HuH-7.5 (cell line): ENCODE results near the gene BIRC7.
"Not testable (repeated sequence)": the region's sequence is repeated elsewhere in the genome, so short reads cannot be mapped to it uniquely, and the experiment has no call there.

Experiments
- DNase-seq: peaks from one replicate; pipeline ENCODE4 v3.0.0; 2011; ENCODE audit warnings: low spot score

BIRC7 gene

DNA sequence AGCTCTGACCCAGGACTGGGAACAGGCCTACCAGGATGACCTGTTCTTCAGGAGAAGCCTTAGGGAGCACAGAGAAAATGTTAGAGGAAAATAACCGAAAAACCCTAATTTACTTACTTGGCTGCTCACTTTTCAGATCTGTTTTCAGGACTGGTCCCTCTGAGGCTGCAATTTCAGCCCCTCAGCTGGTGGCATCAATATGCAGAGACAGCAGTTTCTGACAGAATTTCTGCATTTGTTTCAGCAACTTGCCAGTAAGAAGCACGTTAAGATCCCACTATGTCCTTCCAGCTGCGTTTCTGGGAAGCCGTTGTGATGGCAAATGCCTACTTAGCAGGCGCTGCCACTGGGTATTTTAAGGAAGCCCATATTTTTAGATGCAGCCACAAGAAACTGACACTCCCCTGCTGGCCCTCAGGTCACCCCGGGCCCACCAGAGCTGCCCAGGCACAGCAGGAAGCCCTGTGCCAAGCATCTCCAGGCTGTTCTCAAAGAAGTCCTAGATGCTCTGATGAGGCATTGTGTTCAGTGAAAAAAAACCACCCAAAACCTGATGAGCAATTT, 27.3 kb upstream of the BIRC7 start:
- no peak for DNase-seq

DNA sequence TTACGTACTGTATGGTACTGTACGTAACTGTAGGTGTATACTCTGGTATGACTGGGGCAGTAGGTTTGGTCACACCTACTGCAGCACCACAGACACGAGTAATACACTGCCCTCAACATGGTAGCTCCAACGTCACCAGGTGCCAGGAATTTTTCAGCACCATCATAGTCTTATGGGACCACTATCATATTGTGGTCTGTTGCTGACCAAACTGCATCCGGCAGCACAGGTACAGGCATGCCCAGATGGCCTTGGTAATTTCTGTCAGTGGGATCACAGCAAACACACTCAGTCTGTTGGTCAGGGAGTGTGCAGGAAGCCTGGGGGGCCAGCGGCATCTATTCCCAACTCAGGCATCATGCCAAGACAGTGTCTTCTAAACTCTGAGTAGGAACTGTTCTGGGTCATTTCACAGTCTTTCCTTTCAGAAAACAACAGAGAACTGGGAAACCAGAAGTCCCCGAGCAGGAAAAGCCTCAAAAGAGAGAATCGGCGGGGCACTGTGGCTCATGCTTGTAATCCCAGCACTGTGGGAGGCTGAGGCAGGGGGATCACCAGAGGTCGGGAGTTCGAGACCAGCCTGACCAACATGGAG, 25.6 kb upstream of the BIRC7 start:
- DNase-seq: no peak

DNA sequence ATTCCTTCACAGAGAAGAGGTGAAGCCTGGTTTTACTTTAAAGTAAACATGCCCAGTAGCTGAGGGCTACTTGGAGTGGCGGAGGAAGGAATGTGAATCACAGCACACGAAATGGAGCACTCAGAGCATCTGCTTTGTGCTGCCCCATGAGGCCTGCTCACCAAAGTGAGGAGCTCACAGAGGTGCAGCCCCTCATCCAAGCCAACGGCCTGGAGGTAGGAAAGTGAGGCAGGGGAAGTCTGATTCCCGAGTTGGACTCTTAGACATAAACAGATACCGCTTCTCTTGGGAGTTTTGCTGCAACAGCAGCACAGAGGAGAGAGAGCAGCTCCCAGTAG, 23.3 kb upstream of the BIRC7 start:
- DNase-seq: no peak

DNA sequence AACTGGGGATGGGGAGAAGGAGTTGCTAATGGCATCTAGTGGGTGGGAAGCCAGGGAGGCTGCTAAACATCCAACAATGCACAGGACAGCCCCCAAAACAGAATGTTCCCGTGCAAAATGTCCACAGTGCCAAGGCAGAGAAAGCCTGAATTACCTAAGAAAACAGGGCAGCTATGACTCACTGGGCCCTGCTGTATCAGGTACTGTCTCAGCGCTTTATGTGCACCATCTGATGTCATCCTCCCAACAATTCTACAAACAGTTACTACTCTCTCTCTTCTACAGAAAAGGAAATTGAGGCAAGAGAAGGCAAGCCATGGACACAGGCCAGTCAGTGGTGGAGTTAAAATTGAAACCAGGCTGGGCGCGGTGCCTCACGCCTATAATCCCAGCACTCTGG, 22.9 kb upstream of the BIRC7 start:
- DNase-seq: no peak

DNA sequence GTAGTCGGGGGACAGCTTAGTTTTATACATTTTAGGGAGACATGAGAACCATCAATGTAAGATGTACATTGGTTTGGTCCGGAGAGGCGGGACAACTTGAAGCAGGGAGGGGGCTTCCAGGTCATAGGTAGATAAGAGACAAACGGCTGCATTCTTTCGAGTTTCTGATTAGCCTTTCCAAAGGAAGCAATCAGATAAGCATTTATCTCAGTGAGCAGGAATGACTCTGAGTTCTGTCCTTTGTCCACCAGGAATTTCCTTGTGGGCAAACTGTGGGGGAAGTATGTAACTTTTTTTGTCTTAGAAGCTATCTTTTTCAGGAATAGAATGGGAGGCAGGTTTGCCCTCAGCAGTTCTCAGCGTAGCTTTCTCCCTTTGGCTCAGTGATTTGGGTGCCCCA, 21.2 kb upstream of the BIRC7 start:
- DNase-seq: no peak

DNA sequence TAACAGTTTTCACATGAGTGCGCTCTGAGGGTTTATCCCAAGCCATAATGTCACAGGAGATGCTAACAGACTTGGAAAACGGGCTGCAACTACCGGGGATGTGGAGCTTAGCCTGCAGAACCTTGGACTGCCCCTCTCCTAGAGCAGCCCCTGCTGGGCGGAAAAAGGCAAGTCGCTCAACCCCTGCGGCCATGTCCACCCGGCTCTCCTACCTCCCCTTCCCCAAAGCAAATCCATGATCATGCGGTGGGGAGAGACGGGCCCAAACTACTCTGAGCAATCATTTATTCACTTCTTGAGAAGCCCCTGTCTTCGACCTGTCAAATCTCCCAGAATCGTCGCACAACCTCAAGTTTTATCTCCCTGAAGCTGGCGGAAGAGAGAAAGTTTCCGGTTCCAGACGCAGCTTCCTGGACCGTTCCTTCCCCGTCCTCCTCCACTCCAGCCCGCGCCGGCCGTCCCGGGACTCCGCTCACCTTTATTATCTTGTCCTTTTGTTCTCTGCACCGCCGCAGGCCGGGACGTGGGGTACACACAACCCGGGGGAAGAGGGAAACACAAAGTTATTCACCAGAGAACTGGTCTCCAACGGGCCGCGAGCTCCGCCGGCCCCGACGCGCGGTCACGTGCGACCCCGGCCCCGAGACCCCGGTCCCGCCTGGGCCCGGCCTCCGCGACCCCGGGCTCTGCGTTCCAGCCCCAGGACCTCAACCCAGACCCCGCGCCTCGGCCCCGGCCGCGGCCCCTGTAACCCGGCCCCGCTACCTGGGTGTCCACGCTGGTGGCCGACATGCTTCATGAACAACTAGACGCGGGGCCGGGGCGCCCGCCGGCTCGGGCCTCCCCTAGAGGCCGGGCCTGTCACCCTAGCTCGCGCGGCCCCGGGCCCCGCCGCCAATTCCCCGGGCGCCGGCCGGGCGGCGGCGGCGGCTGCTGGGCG, 20.3 kb upstream of the BIRC7 start:
- DNase-seq: peak; percentile 96

DNA sequence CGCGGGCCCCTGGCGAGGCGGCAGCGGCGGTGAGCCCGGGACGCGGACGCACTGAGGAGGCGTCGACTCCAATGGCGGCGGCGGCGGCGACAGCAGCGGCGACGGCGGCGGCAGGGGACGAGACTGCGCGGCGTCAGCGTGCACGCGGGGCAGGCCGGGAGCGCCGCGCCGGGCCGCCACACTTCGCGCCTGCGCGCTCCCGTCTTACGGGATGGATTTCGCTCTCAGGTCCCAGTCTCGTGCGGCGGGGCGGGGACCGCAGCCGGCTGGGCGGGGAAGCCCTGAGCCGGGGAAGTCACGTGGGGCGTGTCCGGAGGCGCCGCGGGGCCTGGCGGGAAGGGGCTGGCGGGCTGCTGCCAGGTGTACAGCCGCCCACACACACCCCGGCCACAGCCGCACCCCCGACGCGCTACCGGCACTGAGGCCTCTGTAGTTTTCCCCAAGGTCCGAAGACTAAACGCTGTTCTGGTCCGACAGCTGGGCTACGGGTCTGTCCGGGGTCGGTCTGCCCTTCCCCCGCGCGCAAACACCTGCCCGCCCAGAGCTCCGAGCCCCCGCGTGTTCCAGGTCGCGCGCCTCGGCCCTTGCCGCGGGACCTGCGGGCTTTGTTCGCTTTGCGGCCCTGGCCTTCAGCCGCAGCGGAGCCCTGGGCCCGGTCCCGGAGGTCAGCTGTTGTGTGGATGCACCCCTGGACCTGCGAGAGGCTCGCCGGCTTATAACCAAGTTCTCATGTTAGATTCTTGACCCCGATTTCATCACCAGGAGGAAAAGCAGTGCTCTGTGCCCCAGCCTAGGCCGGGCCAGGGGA, 19.5 kb upstream of the BIRC7 start, which contains the start of gene YTHDF1:
Gene YTHDF1 (minus strand): TSS at position 91 of the 808 bp plus-strand sequence. CDS start 239 bp downstream, outside the sequence.
- peak; percentile 99 for DNase-seq

DNA sequence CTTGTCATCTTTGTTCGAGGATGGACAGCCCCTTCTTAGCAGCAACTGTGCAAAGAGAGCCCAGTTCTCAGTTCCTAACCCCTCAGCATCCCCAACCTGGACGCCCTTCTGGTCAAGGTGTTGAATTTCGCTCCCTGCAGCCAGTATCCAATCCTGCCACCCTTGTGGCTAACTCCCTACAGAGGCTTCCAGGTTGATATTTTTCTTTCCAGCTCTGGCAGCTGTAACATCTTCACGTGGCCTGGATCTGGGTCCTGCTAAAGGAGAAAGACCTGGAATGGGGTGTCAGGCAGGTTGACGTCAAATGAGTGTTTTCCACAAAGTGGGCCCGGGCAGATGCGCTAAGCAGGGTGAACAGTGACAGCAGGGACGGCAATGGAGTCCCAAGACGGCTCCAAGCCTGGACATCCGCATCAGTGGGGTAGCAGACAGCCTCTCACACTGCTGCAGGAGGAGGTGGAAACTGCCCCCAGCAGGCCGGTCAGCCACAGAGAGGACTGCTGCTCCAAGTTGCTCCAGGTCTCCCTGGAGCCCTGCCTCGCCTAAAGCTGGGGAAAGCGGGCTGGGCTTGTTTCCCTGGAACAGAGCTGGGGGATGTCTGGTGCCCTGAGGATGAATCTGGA, 18.7 kb upstream of the BIRC7 start:
- DNase-seq: peak; percentile 50

DNA sequence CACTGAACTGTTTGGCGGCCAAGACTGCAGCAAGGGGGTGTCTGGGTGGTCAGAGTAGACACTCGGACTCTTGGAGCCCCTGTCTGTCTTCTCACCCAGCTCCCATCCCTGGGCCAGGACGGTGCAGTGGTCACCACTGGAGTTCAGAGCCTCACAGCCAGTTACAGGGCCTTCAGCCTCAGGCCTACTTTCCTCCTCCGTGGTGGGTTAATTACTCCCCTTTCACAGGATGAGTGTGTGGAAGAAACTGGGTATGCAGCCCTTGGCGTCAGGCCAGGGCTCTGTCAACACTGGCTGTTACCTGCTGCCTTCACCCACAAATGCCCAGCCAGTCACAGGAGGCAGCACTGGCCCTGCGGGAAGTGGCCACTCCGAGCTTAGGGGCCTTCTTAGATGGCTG, 18.0 kb upstream of the BIRC7 start:
- no peak for DNase-seq

DNA sequence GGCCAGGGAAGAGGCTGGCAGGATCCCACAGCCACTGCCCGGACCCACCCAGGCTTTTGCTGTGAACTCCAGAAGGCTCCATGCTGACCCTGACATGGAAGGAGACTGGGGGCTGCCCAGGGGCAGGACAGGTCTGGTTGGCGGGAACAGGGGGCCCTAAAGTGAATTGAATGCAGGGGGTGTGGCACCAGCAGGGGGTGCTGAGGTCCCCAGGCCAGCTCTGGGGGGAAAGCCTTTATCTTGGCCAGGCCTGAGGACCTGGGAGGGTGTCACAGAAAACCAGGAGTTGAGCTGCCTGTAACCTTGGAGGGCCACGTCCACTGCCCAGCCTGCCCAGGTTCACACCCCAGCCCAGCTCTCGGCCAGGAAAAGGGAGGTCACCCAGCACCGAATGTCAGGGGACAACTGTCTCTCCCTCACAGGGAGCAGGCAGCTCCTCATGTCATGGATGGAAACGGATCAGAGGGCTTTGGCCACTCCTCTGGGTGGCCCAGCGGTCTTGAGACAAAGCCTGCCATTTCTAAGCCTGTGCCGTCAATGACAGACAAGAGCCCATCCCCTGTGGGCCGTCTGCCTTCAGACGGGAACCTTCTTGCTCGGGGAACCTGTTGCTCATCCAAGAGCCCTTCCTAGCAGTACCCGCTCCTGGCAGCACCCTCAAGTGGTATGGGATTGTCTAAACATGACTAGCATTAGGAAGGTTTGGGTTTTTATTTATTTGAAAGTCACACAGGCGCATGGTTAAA, 16.8 kb upstream of the BIRC7 start:
- DNase-seq: no peak

DNA sequence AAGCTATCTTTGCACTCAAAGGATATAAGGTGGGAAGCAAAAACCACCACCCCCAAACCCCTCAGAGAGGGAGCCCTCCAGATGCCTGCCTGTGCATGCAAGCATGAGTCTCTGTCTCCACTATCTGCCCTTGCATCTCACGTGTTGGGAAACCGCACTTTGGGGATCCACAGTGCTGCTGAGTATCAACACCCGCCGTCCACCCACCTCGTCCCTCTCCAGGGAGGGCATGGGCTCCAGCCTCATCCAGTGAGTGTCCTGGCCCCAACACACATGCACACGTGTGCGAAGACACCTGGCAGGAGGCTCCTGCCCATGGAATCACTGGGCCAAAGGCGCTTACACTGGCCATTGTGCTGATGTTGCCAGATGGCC, 16.3 kb upstream of the BIRC7 start:
- no peak for DNase-seq

DNA sequence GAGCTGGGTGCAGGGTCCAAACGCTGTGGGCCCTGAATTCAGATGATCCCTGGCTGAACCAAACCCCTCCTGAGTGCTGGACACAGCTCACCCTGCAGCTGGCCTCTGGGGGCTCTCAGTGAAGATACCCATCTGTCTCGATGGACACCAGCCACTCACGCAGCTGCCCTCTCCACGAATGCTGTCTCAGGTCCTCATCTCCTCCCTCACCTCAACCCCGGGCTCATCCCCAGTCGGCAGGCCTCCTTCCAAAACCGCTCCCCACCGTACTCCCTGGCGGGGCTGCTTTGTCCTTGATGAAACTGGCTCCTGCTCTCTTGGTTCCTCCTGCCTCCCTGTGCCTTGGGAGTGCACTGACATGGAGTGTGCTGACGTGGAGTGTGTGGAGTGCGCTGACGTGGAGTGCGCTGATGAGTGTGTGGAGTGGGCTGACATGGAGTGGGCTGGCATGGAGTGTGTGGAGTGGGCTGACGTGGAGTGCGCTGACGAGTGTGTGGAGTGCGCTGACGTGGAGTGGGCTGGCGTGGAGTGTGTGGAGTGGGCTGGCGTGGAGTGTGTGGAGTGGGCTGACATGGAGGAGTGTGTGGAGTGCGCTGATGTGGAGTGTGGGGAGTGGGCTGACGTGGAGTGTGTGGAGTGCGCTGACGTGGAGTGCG, 15.7 kb upstream of the BIRC7 start:
- DNase-seq: no peak

DNA sequence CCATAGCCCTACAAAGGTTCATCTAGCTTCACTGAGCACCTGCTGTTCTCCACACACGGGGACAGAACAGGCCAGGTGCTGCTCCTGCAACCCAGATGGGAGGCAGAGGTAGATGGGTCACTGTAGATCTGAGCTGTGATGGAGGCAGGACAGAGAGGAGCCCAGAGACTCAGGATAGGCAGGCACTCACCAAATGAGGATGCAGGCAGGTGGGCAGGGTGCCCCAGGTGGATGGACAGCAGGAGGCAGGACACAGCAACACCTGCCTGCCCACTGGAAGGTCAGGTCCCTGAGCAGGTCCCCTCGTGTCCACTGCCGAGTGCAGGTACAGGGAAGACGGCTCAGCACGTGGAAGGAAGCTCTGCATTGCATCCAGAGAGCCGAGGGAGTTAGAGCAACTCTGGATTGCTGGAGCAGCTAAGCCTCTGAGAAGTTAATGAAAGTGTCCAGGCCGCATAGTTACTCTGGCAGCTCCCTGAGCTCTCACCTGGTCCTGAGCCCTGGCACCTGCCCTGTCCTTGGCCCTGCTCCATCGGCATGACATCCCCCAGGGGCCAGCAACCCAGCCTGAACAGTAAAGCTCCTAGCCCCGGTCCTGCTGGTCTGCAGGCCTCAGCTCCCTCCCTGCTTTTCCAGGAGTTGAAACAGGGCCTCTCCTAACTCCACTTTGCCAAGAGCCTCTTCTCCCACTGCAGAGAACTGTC, 14.9 kb upstream of the BIRC7 start:
- no peak for DNase-seq

DNA sequence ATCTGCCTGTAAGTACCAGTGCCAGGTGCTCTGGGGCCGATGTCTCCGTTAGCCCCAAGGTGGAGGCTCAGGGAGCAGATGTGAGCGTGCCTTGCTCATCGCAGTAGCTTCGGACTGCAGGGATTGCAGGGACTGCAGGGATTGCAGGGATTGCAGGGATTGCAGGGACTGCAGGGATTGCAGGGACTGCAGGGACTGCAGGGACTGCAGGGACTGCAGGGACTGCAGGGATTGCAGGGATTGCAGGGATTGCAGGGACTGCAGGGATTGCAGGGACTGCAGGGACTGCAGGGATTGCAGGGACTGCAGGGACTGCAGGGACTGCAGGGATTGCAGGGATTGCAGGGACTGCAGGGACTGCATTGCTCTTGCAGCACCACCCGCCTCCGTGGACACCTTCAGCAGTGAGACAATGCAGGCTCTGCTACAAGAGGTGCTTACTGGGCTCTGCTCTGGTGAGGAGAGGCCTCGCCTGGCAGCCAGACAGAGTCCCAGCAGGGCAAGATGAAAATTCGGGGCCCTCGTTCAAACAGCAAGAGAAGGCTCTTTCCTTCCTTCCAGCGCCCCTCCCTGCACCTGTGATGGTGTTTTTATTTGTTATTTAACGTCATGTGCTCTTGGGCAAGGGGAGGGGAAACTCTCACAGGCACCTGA, 14.2 kb upstream of the BIRC7 start:
- not testable (repeated sequence) for DNase-seq

DNA sequence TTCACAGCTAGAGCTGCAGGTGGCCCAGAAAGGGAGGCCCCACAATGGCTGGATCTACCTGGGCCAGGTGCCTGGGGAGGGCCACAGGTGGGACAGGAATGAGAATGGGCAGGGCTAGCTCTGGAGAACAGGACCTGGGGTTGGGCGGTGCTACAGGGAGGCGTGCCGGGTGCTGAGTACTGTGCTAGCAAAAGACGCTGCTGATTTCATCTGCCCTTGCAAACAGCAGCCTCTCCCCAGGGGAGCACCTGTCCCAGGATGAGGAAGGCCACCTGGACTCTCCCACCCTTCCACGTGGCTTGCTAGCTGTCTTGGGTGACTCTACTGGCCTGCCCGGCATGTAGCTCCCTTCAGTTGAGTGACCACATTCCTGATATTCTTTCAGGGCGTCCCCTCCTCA, 13.2 kb upstream of the BIRC7 start:
- no peak for DNase-seq

DNA sequence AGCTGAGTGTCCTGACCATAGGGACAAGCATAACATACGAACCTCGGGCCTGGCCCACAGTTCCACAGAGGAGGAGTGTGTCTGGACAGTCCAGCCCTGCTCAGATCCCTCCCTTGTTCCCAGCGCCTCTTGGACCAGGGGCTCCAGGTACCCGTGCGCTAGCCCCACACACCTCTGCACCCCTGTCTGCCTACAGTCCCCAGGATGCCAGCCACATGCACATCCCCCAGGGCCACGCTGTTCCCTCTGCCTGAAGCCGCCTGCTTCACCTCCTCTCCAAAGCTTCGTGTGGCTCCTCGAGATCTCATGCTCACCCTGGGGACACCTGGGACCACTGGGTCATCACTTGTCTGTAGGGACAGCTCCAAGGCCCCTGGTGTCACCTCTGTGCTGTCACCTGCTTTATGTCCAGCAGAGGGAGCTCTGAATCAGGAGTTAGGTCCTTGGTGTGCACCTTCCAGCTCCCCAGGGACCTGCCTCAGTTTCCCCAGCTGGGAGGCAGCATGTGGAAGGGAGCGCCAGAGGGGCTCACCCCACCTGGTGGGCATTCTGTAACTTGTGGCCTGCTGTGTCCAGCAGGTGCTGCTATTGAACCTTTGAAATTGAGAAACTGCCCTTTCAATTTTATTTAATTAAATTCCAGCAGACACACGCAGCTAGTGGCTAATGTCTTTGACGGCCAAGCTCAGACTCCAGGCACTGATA, 12.4 kb upstream of the BIRC7 start:
- peak; percentile 67 for DNase-seq

DNA sequence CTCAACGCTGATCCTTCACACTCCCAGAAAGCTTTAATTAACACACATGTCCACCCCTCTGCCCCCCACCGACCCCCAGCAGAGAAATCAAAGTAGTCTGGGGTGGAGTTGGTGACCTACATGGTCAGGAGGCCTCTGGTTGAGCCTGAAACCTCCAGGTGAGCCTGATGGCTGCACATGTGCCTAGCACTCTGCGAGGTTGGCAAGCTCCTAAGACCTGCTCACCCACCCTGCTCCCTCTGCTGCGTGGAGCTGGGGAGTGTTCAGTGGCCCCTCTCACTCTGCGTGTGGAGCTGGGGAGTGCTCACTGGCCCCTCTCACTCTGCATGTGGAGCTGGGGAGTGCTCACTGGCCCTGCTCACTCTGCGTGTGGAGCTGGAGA, 11.9 kb upstream of the BIRC7 start:
- no peak for DNase-seq

DNA sequence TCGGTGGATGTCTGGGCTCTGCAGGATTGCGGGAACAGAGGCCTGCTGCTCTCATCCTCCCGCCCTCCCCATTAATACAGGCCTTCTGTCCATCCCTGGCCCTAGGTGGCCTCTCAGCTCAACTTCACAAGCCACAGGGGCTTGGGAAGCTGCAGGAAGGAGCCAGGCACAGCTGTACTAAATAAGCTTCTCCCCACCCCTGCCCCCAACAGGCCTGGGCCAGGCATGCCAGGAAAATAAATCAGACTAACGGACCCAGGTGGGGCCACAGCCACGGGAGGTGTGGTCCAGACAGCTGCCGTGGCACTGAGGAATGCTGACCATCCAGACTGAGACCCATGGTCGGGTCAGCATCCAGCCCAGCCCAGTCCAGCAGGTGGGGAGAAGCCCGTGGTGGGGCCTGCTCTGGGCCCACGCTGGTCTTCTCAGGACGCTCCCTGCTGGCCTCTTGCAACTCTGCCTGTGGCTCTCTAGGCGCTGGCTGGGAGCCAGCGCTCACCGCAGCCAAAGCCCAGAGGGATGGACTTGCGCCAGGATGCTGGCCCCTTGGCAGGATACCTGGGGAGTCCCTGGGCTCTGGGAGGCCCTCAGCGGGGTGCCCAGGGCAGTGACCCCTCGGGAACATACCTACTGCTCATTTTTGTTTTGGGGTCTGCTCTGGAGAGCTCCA, 11.2 kb upstream of the BIRC7 start:
- peak; percentile 58 for DNase-seq

DNA sequence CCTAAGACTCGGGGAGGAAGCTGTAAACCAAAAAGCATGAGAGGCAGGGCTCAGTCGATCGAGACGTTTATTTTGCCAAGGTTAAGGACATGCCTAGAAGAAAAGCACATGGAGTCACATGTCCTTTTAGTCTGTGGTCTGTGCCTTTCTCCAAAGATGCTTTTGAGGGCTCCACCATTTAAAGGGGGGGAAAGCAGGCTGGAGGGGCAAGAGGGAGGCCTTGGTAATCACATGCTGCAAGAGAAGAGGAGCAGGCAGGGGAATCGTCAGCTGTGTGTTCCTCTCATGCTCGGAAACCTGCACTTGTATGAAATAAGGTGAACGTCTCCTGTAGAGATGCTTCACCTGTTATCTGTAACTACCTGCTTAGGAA, 10.6 kb upstream of the BIRC7 start:
- no peak for DNase-seq
